ENCODE measurements around the gene PRKN.
"Not testable (repeated sequence)": the region's sequence is repeated elsewhere in the genome, so short reads cannot be mapped to it uniquely, and the experiment has no call there.

PRKN gene

DNA sequence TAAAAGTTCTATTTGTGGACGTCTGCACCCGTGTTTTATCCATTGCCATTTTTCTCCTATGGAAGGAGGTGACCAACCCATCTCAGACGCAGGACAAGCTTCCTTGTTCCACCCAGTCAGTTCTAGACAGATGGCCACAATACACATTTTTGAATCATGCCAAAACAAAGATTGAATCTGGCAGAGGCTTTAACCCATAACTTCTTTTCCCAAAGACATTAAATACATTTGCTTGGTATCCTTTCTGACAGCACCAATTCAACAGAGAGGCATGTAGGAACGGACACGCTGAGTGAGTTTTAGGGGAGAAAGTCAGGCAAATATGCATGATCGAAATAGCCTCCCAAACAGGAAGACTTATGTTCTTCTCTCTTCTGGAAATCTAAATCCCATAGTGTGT, 901.1 kb downstream of the PRKN start:
- no peak for DNase-seq

DNA sequence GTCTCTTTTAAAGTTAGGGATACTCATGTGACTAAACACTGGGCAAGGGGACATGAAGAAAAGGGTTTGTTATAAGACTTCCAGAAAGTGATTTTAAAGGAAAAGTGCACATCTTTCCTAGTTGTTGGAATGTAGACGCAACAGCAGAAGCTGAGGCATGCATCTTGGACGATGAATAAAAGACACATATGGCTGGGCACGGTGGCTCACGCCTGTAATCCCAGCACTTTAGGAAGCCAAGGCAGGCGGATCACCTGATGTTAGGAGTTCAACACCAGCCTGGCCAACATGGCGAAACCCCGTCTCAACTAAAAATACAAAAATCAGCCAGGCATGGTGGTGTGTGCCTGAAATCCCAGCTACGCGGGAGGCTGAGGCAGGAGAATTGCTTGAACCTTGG, 905.4 kb downstream of the PRKN start:
- not testable (repeated sequence) for DNase-seq

DNA sequence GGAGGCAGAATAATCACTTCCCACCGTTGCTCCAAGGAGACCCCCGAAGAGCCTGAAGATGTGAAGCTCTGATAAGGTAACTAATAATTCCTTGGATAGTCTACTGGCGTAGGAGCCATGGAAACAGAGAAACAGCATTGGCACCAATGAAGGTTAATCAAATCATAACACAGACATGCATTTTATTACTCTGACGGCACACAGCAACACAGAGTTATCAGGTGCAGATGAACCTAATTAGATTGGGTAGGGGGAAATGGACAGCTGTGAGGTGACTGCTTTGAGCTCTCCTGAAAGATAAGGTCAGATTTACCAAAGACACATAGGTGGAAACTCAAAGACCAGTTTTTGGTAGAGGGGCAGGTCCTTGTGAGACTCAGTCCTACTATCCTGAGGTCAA, 909.7 kb downstream of the PRKN start:
- no peak for DNase-seq

DNA sequence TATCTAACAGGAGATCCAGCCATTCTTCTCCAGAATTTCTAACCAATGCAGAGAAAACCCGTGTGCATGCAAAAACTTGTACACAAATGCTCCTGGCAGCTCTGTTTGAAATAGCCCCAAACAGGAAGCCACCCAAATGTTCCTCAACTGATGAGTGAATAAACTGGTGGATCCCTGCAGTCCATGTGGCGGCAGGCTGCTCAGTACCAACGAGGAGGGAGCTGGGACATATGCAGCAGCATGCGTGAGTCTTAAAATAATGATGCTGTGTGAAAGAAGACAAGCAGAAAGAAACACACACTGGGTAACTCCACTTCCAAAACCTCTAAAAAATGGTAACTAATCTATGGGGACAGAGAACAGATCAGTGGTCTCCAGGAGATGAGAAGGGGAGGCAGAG, 911.6 kb downstream of the PRKN start:
- no peak for DNase-seq

GRCh38 chr6:161813156-161813555, 914.4 kb downstream of the PRKN start:
- DNase-seq, result no peak

GRCh38 chr6:161809971-161810370, 917.6 kb downstream of the PRKN start:
- no peak for DNase-seq

GRCh38 chr6:161804838-161805237, 922.7 kb downstream of the PRKN start:
- DNase-seq, result no peak

GRCh38 chr6:161803131-161803530, 924.4 kb downstream of the PRKN start:
- DNase-seq, result no peak

- no peak for DNase-seq
Measured at GRCh38 chr6:161802231-161802630, 925.3 kb downstream of the PRKN start.

GRCh38 chr6:161798844-161799394, 928.6 kb downstream of the PRKN start:
- no peak for DNase-seq

DNA sequence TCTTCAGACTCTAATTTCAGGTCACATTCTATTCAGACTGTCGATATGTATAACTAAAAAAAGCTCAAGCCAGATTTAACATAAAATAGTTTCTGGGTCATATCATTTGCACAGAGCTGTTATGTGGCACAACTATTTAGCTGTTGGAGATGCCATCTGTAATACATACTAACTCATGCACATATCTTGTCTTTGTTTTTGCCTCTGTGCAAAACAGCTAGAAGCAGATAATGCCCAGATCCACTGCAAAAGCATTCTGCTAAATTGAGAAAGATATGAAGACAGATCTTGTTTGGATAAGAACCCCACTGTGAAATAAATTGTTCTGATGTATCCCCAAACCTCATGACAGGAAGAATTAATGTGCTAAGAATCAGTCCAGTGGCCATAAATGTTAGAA, 930.9 kb downstream of the PRKN start:
- DNase-seq, result no peak

DNA sequence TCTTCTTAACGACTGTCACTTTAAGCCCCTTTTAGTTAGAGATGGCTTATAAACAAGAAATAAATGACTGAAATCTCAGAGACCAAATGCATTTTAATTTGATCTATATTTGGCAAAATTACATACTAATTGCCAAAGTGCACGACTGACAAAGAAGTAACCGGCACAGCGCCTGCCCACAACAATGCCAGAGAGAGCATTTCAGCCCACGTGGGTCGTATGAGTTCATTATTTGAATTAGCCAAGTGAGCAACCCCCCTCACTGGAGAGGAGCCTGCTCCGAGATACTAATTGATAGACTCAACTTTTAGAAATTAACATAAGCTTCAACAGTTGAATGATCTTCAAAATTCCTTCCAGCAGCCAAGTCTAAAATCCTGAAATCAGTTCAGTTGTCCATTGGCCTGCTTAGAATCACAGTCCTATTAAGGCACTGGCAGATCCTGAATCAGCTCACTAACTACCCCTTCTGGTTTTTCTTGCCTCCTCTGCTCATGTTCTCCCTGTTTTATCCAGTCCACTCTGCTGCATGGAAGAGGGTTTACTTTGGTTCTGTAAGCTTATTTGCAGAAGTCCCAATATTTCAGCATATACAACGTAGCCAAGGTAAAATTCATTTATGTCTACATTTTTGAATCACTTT, 934.6 kb downstream of the PRKN start:
- DNase-seq, result no peak

- no peak for DNase-seq
Measured at GRCh38 chr6:161788531-161788930, 939.0 kb downstream of the PRKN start.

DNA sequence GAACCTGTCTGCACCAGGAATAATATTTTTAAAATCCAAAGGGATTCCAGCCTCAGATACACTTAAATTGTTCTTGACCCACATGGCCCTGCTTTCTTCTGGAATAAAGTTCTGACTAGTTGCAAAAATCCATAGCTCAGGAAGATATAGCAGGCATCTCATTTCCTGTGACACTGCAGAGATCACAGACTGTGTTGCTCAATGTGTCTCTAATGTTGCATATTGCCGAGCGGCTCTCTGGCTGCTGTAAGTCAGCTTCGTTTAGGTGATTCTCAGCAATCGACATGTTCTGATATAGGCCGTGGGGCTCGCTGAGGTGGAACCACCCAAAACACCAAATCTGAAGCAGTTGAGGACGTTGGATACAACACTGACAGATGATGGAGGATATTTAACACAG, 955.4 kb downstream of the PRKN start:
- DNase-seq, result no peak

DNA sequence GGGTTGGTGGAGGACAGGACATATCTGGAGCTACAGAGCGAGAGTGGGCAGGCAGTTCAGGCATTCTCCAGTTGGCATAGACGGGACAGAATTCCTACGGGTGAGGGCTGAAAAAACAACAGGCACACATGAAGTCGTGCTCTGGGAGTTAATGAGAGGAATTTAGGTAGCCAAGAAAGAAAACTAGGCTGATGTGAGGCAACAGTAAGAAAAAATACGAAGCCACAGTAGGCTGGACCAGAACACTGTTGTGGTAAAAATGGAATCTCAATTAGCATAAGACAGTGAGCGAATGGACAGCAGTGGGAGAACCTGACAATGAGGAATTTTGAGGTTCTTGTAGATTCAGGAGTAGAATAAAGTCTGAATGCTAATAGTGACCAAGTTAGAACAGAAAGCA, 965.6 kb downstream of the PRKN start:
- no peak for DNase-seq

- DNase-seq, result no peak
Measured at GRCh38 chr6:161755080-161755479, 972.5 kb downstream of the PRKN start.

- DNase-seq, result no peak
Measured at GRCh38 chr6:161750686-161751085, 976.9 kb downstream of the PRKN start.

DNA sequence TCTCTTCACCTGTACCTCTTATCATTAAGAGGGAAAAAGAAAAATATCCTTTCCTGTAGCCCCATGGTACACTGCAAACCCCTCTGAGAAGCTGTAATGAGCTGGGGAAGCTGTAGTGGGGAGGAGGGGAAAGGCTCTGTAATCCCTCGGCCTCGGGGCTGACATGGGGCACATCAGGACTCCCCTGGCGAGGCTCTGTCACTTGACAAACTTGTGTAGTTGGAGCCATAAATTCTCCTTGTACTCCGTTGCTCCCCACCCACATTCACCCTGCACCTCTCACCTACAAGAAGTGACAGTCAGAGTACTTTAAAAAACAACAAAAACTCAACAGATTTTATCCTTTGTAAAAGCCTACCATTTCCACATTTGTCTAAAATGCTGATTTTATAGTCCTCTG, 978.0 kb downstream of the PRKN start:
- DNase-seq, result no peak

DNA sequence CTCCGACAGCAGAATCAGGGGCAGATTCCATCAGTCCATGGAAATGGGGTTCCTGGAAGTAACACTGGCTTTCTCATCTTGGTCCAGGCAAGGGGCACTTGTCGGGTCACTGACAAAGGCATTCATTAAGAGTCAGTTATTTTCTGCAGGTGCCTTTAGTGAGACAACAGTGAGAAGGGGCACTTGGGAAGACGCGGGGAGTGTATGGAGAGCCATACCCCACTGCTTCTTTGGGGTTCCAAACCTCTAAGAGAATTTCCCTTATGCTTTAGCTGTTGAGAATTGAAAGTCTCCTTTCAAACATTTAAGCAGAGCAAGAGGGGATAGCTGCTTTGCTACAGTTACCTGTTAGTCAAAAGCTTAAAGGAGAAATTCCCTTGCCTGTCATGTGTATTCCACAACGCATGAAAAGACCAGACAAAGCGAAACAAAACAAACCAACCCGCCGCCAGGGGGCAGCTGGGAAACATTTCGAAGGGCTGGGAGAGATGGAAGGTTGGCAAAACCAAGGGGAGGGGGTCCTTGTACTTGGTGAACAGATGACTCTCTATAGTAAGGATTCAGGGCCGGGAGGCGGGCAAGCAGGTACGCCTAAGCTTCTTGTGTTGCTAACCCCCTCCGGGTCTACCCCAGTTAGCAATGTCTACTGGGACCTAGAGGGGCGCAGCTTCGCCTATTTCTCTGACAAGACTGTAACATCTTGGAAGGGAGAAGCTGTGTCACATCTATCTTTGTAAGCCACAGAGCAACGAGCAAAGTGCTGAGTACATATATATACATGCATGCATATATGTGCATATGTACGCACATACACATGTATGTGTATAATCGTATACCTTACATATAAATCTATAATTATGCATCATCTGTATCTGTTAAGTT, 978.8 kb downstream of the PRKN start:
- DNase-seq, result peak; percentile 8

DNA sequence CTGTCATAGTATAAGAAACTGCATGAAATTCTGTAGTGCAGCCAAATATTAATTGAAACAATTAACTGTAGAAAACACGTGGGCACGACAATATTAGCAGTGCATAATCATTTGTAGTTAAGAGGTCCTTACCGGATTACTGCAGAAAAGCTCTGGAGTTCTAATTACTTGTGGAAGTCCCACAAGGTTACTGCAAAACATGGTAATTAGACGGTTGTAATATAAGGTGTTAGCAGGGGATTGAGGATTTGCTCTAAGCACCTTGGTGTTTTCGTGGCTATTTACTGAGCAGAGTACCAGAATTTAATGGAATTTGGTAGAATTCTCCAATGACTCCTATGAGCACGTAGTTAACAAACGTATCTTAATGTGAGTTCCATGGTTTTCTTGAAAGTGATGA, 980.1 kb downstream of the PRKN start:
- no peak for DNase-seq

GRCh38 chr6:161745594-161746141, 981.9 kb downstream of the PRKN start:
- DNase-seq, result no peak

- DNase-seq, result no peak
Measured at GRCh38 chr6:161745128-161745527, 982.4 kb downstream of the PRKN start.

DNA sequence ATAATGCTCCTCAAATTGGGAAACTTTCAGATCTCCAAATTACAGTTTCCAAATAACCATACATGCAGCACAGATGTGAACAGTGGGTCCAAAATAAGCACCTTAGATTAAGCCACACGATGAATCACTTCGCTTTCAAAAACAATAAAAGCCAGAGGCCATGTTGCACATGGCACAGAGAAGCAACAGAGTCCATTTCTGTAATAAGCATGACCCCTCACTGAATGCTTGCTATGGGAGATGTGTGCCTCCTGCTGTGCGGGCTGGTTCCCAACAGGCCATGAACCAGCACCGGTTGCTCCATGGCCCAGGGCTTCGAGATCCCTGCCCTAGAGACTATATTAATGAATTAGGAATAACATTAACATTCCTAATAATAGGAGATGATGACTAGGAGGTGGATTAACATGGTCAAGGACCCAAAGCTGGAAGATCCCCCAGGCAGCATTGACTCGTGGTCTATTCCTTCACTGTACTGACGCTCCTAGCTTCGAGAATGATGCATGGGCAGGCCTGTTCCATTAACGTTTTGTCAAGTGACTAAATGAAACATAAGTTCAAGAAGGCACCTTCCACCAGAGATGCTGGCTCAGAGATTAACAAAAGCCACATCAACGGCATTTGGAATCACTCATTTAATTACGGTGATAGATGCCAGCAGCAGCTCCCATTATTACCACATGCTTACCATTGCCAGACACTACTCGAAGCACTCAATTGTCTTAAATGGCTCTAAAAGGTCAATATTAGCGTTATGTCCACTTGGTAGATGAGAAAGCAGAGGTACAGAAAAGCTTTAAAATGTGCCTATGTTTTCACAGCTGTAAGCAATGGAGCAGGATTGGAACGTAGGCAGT, 983.1 kb downstream of the PRKN start:
- no peak for DNase-seq

Data from NCI-H1694 (cell line).